NAMALWA (cell line): ENCODE data around the gene RHOH.
"Not testable (repeated sequence)": the region's sequence is repeated elsewhere in the genome, so short reads cannot be mapped to it uniquely, and the experiment has no call there.

ENCODE experiments used
- DNase-seq: peaks from one replicate; pipeline ENCODE4 v3.0.0-alpha.2; 2015; ENCODE audit warnings: low spot score

Gene RHOH, protein sequence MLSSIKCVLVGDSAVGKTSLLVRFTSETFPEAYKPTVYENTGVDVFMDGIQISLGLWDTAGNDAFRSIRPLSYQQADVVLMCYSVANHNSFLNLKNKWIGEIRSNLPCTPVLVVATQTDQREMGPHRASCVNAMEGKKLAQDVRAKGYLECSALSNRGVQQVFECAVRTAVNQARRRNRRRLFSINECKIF

GRCh38 chr4:40196724-40197281 is at the start of gene RHOH:
Gene RHOH, plus strand, starts transcription at chr4:40197031. Its CDS starts 46,356 bp downstream, at chr4:40243387.
- peak; percentile 93 for DNase-seq

- not testable (repeated sequence) for DNase-seq
Observed at GRCh38 chr4:40147490-40147889, 49.3 kb upstream of the RHOH start.

DNA sequence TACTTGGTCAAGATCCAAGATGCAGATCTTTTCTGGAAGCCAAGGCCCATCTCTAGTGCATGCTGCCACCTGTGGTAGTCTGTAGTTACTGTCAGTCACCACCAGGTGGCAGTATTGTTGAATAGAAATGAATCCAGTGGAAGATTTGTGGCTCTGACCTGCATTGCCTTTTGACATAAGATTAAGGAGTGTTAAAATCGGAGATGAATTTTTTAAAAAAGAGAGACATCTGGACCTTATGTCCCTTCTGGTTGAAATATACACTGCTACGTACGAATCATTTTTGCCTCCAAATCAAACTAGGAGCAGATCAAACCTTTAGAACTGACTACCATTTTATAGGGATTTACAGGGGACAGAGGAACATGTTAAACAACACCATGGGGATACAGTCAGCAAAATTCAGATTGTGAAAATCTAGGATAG is 46.9 kb upstream of the RHOH start:
- peak; percentile 95 for DNase-seq

- peak; percentile 63 for DNase-seq
Observed at GRCh38 chr4:40150932-40151331, 45.9 kb upstream of the RHOH start.

- DNase-seq = peak; percentile 47
Observed at GRCh38 chr4:40152637-40153036, 44.2 kb upstream of the RHOH start.

DNA sequence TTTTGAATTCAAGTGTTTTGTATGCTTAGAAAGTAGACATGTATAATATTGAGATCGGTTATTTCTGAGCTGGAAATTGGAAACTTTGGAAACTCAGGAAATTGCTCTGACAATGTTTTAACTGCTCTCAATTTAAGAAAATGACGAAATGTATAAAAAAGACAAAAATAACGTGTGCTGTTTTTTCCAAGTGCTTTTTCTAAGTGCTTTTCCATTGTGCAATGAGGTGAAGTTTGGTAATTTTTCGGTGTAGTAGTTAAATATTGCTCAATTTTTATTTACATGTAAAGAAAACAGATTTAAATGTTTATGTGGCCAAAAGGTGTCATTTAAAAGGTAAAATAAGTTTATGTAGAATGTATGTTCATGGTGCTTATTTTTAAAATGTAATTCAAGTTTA is 39.4 kb upstream of the RHOH start:
- DNase-seq = no peak

DNA sequence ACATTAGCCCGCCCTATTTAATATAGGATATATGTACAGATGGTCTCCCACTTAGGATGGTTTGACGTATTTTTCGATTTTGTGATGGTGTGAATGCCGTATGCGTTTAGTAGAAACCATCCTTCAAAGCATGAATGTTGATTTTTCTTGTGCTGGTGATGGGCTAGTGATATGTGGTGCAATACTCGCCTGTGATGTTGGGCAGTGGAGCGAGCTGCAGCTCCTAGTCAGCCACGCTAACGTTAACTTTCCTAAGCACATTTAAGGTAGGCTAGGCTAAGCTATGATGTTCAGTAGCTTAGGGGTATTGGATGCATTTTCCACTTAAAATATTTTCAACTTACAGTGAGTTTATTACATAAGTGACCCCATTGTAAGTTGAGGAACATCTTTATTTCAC is 36.6 kb upstream of the RHOH start:
- DNase-seq = no peak

DNA sequence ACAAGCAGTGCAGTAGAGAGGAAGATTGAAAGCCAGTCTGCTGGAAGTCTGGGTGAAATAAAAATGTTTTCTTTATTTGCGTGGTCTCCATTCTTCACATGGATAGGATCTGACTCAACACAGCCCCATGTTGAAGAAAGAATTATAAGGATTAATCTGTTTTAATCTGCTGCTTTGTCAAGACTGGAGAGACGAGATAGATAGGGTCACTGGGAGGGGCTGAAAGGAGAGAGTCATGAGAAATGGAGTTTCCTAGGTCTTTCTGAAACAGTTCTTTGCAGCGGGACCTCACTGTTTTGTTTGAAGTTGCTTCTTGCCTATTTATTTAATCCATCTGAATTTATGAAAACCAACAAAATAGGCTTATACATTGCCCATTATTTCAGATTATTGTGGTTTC is 32.4 kb upstream of the RHOH start:
- no peak for DNase-seq

DNA sequence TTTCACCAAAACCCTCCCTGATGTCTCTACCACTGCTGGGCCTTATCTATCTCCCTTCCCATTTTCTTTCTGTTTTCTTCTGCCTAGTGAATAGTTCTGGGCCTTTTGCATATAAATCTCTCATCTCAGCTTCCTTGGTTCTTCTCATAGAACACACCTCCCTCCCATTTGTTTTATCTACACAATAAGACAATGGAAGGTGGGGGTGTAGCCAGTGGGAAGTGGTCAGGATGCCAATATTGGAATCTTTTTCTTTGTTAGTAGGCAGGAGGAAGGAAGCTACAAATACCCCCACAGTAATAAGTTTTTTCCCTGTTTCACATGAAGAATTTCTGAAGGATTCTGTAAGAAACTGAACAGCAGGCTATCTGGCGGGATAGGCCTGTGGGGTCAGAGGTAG is 30.9 kb upstream of the RHOH start:
- DNase-seq = no peak

DNA sequence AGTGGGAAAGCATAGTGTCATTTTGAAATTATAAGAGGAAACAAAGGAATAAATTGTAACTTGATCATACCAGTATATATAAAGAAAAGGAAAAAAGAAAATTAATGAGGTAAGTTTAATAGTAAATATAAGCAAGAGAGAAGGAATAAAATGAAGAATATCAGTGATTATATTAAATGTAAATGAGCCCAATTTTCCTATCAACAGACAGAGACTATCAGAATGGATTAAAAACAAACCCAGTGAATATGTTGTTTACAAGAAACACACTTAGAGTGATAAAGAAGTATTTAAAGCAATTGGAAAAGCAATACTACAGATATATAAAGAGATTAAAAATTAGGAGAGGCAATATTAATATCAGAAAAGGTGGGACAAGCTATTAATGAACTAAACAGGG is 28.8 kb upstream of the RHOH start:
- no peak for DNase-seq

DNA sequence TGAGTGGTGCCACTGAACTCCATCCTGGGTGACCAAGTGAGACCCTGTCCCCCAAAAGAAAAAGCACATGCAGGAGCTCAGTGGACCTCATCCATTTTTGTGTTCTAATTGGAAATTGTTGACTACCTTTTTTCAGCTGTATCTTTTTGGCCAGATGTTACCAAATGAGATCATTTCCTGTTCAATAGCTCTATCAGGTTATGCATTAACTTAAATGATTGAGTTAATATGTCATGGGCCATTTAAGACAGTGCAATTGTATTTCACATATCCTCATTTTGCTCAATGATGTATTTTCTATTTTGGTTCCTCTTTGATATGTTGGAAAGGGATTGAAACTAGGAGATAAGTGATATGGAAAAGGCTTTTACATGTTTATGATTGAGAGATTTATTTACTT is 26.2 kb upstream of the RHOH start:
- DNase-seq = no peak

GRCh38 chr4:40173470-40173875 is 23.4 kb upstream of the RHOH start:
- DNase-seq = peak; percentile 50

DNA sequence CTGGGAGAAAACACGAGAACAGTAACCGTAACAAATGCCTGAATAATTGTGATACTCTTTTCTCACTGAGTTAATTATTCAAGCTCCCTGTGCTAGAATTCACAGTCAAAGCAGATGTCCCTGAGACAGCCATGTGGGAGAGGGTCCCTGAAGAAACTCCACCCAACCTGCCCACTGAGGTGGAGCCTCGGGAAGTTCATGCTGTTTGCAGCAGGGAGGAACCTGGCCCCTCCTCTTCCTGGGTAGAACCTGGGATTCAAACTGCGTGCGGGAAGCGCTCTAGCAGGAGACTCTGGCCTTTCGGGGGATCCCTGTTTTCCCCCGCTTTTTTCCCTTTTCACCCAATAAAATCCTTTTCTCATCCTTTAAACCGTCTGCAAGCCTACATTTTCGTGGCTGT is 20.2 kb upstream of the RHOH start:
- no peak for DNase-seq

- DNase-seq = no peak
Observed at GRCh38 chr4:40177591-40177990, 19.2 kb upstream of the RHOH start.

GRCh38 chr4:40178672-40179071 is 18.2 kb upstream of the RHOH start:
- no peak for DNase-seq

DNA sequence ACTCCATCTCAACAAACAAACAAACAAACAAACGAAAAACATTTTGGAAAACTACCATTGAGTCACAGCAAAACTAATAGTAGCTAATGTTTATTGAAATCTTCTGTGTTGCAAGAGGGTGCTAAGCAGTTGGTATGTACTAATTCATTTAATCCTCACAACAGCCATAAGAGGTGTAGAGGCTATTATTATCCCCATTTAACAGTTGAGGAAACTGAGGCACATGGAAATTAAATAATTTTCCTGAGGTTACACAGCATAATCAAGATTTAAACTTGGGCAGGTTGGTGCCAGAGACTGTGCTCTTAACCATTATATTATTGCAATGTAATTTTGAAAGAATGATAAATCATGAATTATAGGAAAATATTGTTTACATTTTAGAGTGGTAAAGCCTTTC is 17.5 kb upstream of the RHOH start:
- DNase-seq = no peak

GRCh38 chr4:40180356-40180755 is 16.5 kb upstream of the RHOH start:
- DNase-seq = no peak

GRCh38 chr4:40182001-40182400 is 14.8 kb upstream of the RHOH start:
- peak; percentile 44 for DNase-seq

GRCh38 chr4:40182954-40183353 is 13.9 kb upstream of the RHOH start:
- no peak for DNase-seq

GRCh38 chr4:40183615-40184411 is 13.0 kb upstream of the RHOH start:
- DNase-seq = peak; percentile 69

DNA sequence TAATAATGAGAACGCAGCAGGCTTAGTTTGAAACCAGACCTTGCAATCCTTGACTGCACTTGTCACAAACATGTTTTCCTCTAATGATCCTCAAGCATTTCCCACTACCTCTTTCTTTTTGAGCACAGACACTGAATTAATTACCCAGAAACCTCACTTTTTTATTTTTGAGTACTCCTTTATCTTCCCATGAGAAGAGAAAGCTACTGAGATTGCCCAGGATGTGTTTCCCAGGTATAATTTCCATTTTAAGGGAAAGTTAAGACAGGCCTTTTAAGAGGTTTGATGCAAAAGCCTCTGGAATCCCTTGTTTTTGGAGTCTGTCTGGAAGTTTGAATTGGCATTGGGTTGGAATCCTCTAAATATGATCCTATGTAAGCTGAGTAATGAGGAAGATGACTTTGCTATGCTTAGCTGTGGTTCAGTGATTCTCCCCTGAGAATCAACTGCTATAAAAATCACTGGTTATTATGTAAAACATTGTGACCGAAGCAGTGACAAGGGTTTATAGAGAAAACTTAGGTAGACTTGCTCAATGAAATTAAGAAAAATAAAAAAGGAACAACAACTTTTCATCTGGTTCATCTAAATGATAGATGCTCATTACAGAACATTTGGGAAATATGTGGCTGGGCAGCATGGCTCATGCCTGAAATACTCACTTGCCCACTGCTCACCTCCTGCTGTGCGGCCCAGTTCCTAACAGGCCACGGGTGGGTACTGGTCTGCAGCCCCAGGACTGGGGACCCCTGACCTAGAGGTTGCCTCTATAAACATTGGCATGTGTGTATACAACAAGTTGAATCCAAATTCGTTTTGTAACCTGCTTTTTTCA is 10.8 kb upstream of the RHOH start:
- DNase-seq = peak; percentile 94

- no peak for DNase-seq
Observed at GRCh38 chr4:40186665-40187014, 10.2 kb upstream of the RHOH start.
